Stimulated activated CD4-positive, alpha-beta T cell treated with anti-CD3 and anti-CD28 coated beads, Interleukin-1b, Interleukin-23, amount 100 ng/mL, for 4 hours (primary cell): ENCODE measurements around the gene SLC17A8.

Experiments used
- DNase-seq, 2 donors: peaks; one replicate each; pipeline ENCODE4 v3.0.0-alpha.2; 2020; ENCODE audit warnings: low read depth in 2 of 2

Gene SLC17A8

GRCh38 chr12:100371146-100371545 lies 14.3 kb downstream of the SLC17A8 start:
- DNase-seq: no peak

- DNase-seq: no peak
Observed at GRCh38 chr12:100372853-100373640, 16.2 kb downstream of the SLC17A8 start.

GRCh38 chr12:100375038-100375735 lies 18.3 kb downstream of the SLC17A8 start:
- no peak for DNase-seq

- no peak for DNase-seq
Observed at GRCh38 chr12:100376161-100376560, 19.3 kb downstream of the SLC17A8 start.

GRCh38 chr12:100381379-100381778 lies 24.5 kb downstream of the SLC17A8 start:
- no peak for DNase-seq

- no peak for DNase-seq
Observed at GRCh38 chr12:100382338-100382737, 25.5 kb downstream of the SLC17A8 start.

GRCh38 chr12:100383586-100384558 lies 27.0 kb downstream of the SLC17A8 start:
- DNase-seq: no peak

- DNase-seq: no peak
Observed at GRCh38 chr12:100384559-100384935, 27.7 kb downstream of the SLC17A8 start.

- DNase-seq: no peak
Observed at GRCh38 chr12:100388382-100388781, 31.5 kb downstream of the SLC17A8 start.

GRCh38 chr12:100391856-100392255 lies 35.0 kb downstream of the SLC17A8 start:
- DNase-seq: no peak

- no peak for DNase-seq
Observed at GRCh38 chr12:100393200-100393599, 36.3 kb downstream of the SLC17A8 start.

- no peak for DNase-seq
Observed at GRCh38 chr12:100395811-100396210, 38.9 kb downstream of the SLC17A8 start.

GRCh38 chr12:100398307-100398706 lies 41.4 kb downstream of the SLC17A8 start:
- DNase-seq: no peak

GRCh38 chr12:100399095-100399494 lies 42.2 kb downstream of the SLC17A8 start:
- no peak for DNase-seq

GRCh38 chr12:100401660-100402059 lies 44.8 kb downstream of the SLC17A8 start:
- DNase-seq: no peak

GRCh38 chr12:100402763-100403162 lies 45.9 kb downstream of the SLC17A8 start:
- DNase-seq: no peak

- DNase-seq: no peak
Observed at GRCh38 chr12:100403446-100403845, 46.6 kb downstream of the SLC17A8 start.

- DNase-seq: no peak
Observed at GRCh38 chr12:100404769-100405407, 48.0 kb downstream of the SLC17A8 start.

GRCh38 chr12:100413001-100413400 lies 56.1 kb downstream of the SLC17A8 start:
- DNase-seq: no peak

- DNase-seq: no peak
Observed at GRCh38 chr12:100414739-100415138, 57.9 kb downstream of the SLC17A8 start.

GRCh38 chr12:100422646-100423045 lies 65.8 kb downstream of the SLC17A8 start:
- no peak for DNase-seq

- DNase-seq: no peak
Observed at GRCh38 chr12:100426145-100426544, 69.3 kb downstream of the SLC17A8 start.
